Uterus (tissue), 2 donors: ENCODE results near the gene MICAL3.

ENCODE experiments used
- CTCF ChIP-seq, 4 experiments: fragments of 200-600 bp in 2 of 4; fragments of 450-650 bp in 2 of 4; sonication (generic) in 2 of 4; IDR thresholded peaks; one replicate each; pipeline ENCODE4 v1.5.1; 2016 to 2019; ENCODE audit warnings: antibody characterized with exemption in 4 of 4, mild to moderate bottlenecking in 2 of 4, moderate library complexity in 1 of 4
- POLR2A ChIP-seq, 2 donors: fragments of 450-650 bp; IDR thresholded peaks; one replicate each; pipeline ENCODE4 v1.6.1; 2016; ENCODE audit warnings: antibody characterized with exemption in 2 of 2, mild to moderate bottlenecking in 1 of 2, moderate library complexity in 1 of 2

GRCh38 chr22:17978027-17978426 lies 46.3 kb downstream of the MICAL3 start:
- no peak for TF ChIP-seq CTCF (IDR thresholded peaks at IDR 0.05)
- TF ChIP-seq POLR2A (IDR thresholded peaks at IDR 0.05), result no peak
